Panc1 (cell line): ENCODE measurements around the gene SLC38A10. TPM values are rescaled to one million over a fixed set of nuclear protein-coding genes. Genes with fewer than 3 reads are reported as not detected.

Experiments used
- ATAC-seq: fragments of 200-7000 bp; cut with Tn5 transposase; 2 replicates; pipeline ENCODE4 v1.9.1; 2020; ENCODE audit warnings: mild to moderate bottlenecking, moderate library complexity
- BruUV-seq: library from RNA; stranded (reverse); fragments of 400-500 nt; replicated peaks from 2 replicates; lab custom pipeline; 2021; lab: Mats Ljungman, UMichigan
- CTCF ChIA-PET: fragments of 300-600 bp; sonication (Branson Sonifier 250); formaldehyde crosslinking; loops from one replicate; lab custom pipeline; 2022; ENCODE audit warnings: antibody characterized with exemption; lab: Charles Lee
- POLR2A ChIA-PET: fragments of 300-600 bp; sonication (Branson Sonifier 250); formaldehyde crosslinking; loops from one replicate; lab custom pipeline; 2022; ENCODE audit warnings: antibody characterized with exemption; lab: Charles Lee
- DNase-seq: peaks from one replicate; pipeline ENCODE4 v3.0.0-alpha.2; 2010; ENCODE audit warnings: low read depth, low spot score
- H3K27ac ChIP-seq: 2 replicates; pipeline ENCODE4 v1.5.1; 2011; ENCODE audit warnings: mild to moderate bottlenecking, low read length, inconsistent platforms
- H3K27me3 ChIP-seq: fragments of 200-500 bp; sonication (Bioruptor generic); 2 replicates; pipeline ENCODE4 v1.6.0; 2014; ENCODE audit warnings: low read length, inconsistent platforms; ENCODE audit not compliant: control insufficient read depth, insufficient read depth
- H3K36me3 ChIP-seq: fragments of 200-500 bp; sonication (Bioruptor generic); 2 replicates; pipeline ENCODE4 v1.5.1; 2014; ENCODE audit warnings: inconsistent platforms, mild to moderate bottlenecking, low read length, moderate library complexity; ENCODE audit not compliant: control insufficient read depth, insufficient read depth
- H3K4me1 ChIP-seq: 2 replicates; pipeline ENCODE4 v1.5.1; 2011; ENCODE audit warnings: inconsistent platforms, mild to moderate bottlenecking, low read length, moderate library complexity; ENCODE audit not compliant: control insufficient read depth, insufficient read depth
- H3K4me3 ChIP-seq, 2 experiments: 2 replicates each; pipeline ENCODE4 v1.5.1; 2011 to 2012; ENCODE audit warnings: low read depth in 2 of 2, low read length in 2 of 2, mild to moderate bottlenecking in 2 of 2, inconsistent platforms in 1 of 2, moderate library complexity in 1 of 2
- H3K9me3 ChIP-seq: fragments of 200-500 bp; sonication (Bioruptor generic); 2 replicates; pipeline ENCODE4 v1.5.1; 2014; ENCODE audit warnings: low read depth, mild to moderate bottlenecking, inconsistent platforms, low read length, moderate library complexity; ENCODE audit not compliant: control insufficient read depth, insufficient read depth
- CTCF ChIP-seq: fragments of 450-650 bp; IDR thresholded peaks from 2 replicates; pipeline ENCODE4 v1.5.1; 2017; ENCODE audit warnings: mild to moderate bottlenecking
- POLR2AphosphoS5 ChIP-seq: IDR thresholded peaks from 2 replicates; pipeline ENCODE4 v1.6.1; 2012; ENCODE audit warnings: mild to moderate bottlenecking, low read depth, low read length, moderate library complexity
- SIN3A ChIP-seq: IDR thresholded peaks from 2 replicates; pipeline ENCODE4 v1.6.1; 2012; ENCODE audit warnings: low read depth, mild to moderate bottlenecking, low read length, moderate library complexity, borderline replicate concordance; ENCODE audit not compliant: insufficient read depth
- TCF7L2 ChIP-seq: IDR thresholded peaks from 2 replicates; pipeline ENCODE4 v1.6.1; 2011; ENCODE audit warnings: mild to moderate bottlenecking, low read depth, low read length, inconsistent platforms
- in situ Hi-C: cut with HindIII; loops from 2 replicates; pipeline ENCODE4 v1.10.0; 2016; ENCODE audit warnings: low sequenced_read_pairs, low pct_unique_long_range_greater_than_20kb
- intact Hi-C: fragments of 100-400 bp; cut with micrococcal nuclease; formaldehyde crosslinking; loops from one replicate; pipeline ENCODE4 v1.10.0; 2022; ENCODE audit not compliant: unreplicated experiment
- total RNA-seq: library from RNA; stranded (reverse); gene quantifications from one replicate; pipeline ENCODE4 v1.2.1, GENCODE V29; 2021; ENCODE audit not compliant: unreplicated experiment
- TF ChIP-seq, protein P1 (sequence below), 2 experiments: IDR thresholded peaks; 2 replicates each; pipeline ENCODE4 v1.6.1; 2011 to 2012; ENCODE audit warnings: low read depth in 2 of 2, control low read depth in 1 of 2, low read length in 1 of 2, mild to moderate bottlenecking in 1 of 2, moderate library complexity in 1 of 2; ENCODE audit not compliant: insufficient read depth in 1 of 2

Gene SLC38A10
- total RNA-seq, 1 experiment from 2014 or later, result 188 TPM

GRCh38 chr17:81335773-81336157, 40.7 kb upstream of the SLC38A10 start:
- ATAC-seq (no peak), DNase-seq (no peak)
- no peaks in the 10 kb centered on the region for H3K27me3 ChIP-seq
- no peak overlapping the region for H3K27ac ChIP-seq
- in situ Hi-C loops, result no loop called here
- no peak overlapping the region for H3K4me3 ChIP-seq
- no peaks in the 10 kb centered on the region for H3K9me3 ChIP-seq
- peaks cover 83% of the 10 kb centered on the region for H3K4me1 ChIP-seq
- intact Hi-C loops, result loop anchor here (5.0 kb wide), 1 partner anchor 38 kb away; the partner anchor contains the start of gene SLC38A10
- ChIA-PET POLR2A (no interaction called here), CTCF (no interaction called here)
- BruUV-seq, result no TSS peak
- TF ChIP-seq SIN3A (no peak), POLR2AphosphoS5 (no peak), TCF7L2 (no peak), CTCF (no peak)
- TF ChIP-seq, protein P1, sequence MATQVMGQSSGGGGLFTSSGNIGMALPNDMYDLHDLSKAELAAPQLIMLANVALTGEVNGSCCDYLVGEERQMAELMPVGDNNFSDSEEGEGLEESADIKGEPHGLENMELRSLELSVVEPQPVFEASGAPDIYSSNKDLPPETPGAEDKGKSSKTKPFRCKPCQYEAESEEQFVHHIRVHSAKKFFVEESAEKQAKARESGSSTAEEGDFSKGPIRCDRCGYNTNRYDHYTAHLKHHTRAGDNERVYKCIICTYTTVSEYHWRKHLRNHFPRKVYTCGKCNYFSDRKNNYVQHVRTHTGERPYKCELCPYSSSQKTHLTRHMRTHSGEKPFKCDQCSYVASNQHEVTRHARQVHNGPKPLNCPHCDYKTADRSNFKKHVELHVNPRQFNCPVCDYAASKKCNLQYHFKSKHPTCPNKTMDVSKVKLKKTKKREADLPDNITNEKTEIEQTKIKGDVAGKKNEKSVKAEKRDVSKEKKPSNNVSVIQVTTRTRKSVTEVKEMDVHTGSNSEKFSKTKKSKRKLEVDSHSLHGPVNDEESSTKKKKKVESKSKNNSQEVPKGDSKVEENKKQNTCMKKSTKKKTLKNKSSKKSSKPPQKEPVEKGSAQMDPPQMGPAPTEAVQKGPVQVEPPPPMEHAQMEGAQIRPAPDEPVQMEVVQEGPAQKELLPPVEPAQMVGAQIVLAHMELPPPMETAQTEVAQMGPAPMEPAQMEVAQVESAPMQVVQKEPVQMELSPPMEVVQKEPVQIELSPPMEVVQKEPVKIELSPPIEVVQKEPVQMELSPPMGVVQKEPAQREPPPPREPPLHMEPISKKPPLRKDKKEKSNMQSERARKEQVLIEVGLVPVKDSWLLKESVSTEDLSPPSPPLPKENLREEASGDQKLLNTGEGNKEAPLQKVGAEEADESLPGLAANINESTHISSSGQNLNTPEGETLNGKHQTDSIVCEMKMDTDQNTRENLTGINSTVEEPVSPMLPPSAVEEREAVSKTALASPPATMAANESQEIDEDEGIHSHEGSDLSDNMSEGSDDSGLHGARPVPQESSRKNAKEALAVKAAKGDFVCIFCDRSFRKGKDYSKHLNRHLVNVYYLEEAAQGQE (IDR thresholded peaks at IDR 0.05; ENCODE audit: insufficient read depth in 1 of 2, low read depth in 2 of 2, low read length in 1 of 2), result no peak
- H3K36me3 ChIP-seq, result no peaks in the 10 kb centered on the region

GRCh38 chr17:81334987-81335772, 40.1 kb upstream of the SLC38A10 start:
- POLR2A ChIA-PET, result interaction anchor here (0.5 kb wide), 1 partner anchor 112 kb away, joined by 6 read pairs; the partner anchor contains the start of gene CEP131
- Histone ChIP-seq H3K27me3 (no peaks in the 10 kb centered on the region), H3K36me3 (no peaks in the 10 kb centered on the region), H3K27ac (peak overlapping the region; percentile 46), H3K9me3 (no peaks in the 10 kb centered on the region), H3K4me1 (peaks cover 83% of the 10 kb centered on the region), H3K4me3 (no peak overlapping the region)
- CTCF ChIA-PET, result interaction anchor here (0.7 kb wide), 1 partner anchor 12 kb away, joined by 3 read pairs; no protein-coding TSS in a partner anchor
- intact Hi-C loops (loop anchor here (5.0 kb wide), 1 partner anchor 38 kb away; the partner anchor contains the start of gene SLC38A10), in situ Hi-C loops (no loop called here)
- ATAC-seq (no peak), DNase-seq (no peak)
- no peak for TF ChIP-seq POLR2AphosphoS5
- TF ChIP-seq SIN3A, result no peak
- no TSS peak for BruUV-seq
